NCI-H2081 (cell line): ENCODE results near the gene EHD1.
"Not testable (repeated sequence)": the region's sequence is repeated elsewhere in the genome, so short reads cannot be mapped to it uniquely, and the experiment has no call there.

ENCODE experiments used
- DNase-seq, 2 experiments: peaks; one replicate each; lab custom pipeline; 2025; lab: John Stamatoyannopoulos, UW

EHD1 gene

DNA sequence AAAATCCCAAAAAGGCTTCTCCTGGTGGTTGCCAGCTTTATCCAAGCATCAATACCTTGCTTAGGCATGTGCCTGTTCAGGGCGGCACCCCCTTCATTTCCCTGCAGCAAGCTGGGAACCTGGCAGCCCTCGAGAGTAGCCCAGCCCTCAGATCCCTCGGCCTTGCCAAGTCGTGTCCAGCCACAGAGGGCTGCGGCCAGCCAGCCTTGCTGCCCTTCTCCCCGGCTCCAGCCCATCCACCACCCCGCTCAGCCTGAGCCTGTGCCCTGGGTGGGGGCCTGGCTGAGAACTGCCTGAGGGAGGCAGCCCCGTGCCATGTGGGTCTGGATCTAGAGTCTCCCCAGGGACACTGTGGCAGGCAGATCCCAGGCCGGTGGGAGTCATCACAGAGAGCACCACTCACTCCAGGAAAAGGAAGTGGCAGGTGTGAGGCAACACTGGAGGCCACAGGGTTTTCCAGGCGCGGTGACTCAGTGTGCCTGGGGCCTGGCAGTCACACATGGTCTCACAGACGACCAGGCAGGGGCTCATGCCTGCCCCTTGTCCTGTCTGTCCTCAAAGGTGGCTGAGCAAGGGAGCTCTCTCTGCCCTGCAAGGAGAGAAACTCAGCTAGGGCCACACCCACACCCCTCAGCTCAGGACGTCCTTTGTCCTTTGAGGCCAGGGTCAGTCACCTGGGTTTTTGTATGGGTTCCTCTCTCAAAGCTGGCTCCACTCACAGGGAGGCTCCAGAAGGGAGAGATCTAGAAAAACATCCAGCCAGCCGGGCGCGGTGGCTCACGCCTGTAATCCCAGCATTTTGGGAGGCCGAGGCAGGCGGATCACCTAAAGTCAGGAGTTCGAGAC lies 21.8 kb downstream of the EHD1 start:
- no peak for DNase-seq

GRCh38 chr11:64855596-64856304 lies 22.7 kb downstream of the EHD1 start:
- DNase-seq, result no peak

- DNase-seq, result no peak
These were observed 23.6 kb downstream of the EHD1 start for GRCh38 chr11:64854534-64855502.

DNA sequence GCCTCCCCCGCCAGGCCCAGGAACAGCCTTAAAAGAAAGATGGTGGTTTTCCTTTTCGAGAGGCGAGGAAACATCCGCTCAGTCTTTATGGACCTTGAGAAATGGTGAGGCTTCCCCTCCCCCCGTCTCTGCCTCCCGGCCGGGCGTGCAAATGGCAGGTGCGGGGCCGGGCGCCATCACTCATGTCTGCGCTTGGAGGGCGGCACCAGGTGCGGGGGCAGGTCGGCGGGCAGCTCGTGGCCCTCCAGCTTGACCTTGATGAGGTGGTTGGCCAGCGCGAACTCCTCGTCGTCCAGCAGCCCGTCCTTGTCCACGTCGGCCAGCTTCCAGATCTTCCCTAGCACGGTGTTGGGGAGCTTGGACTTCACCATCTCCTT lies 24.3 kb downstream of the EHD1 start:
- DNase-seq, result no peak

GRCh38 chr11:64853709-64854108 lies 24.7 kb downstream of the EHD1 start:
- DNase-seq, result no peak

DNA sequence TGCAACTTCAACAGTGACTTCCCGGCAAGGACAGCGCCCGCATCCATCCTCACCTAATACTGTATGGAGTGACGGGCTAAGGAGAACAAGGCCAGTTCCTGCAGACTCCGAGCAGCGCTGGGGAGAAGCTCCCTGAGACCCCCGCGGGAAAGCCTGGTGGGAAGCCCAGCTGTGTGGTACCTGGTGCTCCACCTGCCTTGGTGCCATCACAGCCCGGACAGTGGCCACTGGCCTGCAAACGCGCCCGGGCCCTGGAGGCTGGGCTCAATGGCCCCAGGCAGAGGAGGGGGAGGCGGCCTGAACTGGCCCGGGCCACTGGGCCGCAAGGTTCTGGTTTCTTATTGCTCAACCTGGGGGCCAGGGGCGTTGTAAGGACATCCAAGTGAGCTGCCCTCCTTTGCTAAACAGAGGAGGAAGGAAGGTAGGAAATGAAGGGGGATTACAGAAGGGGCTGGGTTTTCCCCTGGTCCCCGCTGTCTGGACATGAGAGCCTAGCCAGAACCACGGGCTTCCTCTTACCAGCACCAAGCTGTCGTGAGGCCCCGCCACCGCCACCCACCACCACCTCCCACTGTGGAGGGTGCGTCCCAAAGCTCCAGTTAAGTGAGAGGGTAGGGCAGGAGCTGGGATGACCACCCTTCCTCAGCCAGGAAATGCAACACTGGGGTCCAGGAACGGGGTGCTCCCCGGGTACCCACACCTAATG lies 25.5 kb downstream of the EHD1 start:
- no peak for DNase-seq

DNA sequence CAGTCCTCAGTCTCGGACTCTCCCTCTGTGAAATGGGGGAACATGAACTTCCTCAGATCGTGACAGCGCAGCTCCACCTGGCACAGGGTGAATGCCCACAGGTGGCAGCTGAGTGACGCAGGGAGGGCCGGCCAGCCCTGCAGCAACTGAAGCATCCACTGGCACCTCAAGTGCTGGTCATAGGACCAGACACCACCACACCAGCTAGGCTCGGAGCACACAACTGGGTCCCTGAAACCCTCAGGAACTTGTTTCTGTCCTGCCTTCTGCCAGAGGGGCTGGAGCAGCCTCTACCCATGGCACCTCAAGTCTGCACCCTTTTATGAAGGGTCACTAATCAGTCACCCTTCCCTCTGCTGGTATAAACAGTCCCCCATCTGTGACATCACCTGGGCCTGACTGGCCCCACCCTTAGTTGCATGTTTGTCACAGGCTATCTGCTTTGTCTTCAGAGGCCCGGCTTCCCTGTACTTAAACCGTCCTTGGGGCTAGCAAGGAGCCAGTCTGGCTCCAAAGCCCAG lies 26.5 kb downstream of the EHD1 start:
- no peak for DNase-seq

DNA sequence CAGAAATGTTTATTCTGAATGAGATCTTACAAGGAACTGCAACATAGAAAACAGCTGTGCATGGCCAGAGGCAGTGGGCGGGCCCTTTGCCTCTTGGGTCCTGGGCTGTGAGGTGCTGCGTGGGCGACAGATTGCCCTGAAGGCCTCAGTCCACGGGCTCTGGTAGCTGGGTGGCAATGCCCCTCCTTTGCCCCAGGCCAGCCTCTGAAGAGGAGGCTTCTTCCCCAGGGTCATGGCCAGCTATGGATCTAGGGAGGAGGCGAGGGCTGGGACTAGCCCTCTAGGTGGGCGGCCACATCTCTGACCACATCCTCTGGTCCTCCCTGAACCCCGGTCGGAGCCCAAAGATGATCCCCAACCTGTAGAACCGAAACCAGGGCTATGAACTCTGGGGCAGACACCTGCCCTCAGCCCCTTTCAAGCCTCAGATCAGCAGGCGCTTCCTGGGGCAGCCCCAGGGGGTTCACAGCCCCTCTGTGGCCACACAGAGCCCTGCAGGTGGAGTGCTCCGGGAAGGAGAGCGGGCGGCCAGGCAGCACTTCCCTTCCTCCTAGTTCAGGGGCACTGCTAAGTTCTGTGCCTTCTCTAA lies 27.3 kb downstream of the EHD1 start:
- no peak for DNase-seq

GRCh38 chr11:64849598-64850356 lies 28.6 kb downstream of the EHD1 start:
- no peak for DNase-seq

GRCh38 chr11:64848826-64849597 lies 29.4 kb downstream of the EHD1 start:
- no peak for DNase-seq

DNA sequence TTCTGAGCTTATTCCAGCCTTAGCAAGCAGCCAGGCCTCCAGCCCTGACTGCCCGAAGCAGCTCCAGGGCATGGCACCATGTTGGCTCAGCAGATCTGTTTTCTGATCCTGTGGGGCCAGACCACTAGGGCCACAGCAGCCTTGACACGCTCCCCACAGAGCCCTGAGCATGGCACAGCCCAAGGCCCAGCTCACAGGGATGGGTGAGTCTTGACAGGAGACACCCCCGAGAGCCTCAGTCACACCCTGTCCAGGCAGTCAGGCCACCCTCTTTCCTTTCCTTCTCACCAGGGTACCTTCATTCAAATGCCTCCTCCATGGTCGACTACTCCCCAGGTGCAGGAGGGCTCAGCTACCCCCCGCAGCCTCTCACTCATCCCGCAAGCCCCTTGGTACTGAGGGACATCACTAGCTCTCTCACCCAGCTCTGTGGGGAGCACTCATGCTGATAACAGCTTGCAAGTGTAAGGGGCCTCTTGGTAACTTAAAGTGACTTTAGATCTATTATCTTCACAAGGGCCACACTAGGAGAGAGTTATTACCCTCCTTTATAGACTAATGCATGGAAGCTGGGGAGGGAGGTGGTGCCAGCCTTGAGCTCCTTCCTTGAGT lies 30.1 kb downstream of the EHD1 start:
- DNase-seq, result no peak

DNA sequence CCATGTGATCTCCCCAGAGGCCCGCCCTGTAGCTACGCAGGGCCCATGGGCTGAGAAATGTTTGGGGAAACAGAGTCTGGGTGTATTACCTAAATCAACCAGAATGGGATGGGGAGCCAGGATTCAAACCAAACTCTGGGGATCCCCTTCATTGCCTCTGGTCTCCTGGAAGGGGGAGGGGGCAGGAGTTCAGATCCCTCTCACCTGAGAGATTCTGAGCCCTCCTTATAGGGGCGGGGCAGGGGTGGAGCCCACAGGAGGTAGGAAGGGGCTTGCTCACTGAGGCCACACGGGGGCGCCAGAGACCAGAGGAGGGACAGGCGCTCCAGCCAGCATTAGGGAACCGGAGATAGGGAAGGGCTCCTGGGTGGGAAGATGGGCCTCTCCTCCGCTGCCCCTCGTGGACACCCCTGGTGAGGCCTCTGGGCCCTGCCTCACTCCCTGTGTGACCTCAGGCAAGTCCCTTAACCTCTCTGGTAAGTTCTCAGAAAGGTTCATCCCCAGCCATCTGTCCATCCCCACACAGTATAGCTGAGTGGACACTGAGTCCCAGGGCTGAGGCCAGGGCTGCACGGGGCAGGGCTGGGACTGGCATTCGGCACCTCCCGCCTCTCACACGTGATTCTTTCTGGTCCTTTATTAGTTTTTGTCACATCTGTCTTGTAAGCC lies 31.3 kb downstream of the EHD1 start:
- DNase-seq, result peak; percentile 86 to 94

- DNase-seq, result not testable (repeated sequence)
These were observed 32.7 kb downstream of the EHD1 start for GRCh38 chr11:64845776-64846129.

DNA sequence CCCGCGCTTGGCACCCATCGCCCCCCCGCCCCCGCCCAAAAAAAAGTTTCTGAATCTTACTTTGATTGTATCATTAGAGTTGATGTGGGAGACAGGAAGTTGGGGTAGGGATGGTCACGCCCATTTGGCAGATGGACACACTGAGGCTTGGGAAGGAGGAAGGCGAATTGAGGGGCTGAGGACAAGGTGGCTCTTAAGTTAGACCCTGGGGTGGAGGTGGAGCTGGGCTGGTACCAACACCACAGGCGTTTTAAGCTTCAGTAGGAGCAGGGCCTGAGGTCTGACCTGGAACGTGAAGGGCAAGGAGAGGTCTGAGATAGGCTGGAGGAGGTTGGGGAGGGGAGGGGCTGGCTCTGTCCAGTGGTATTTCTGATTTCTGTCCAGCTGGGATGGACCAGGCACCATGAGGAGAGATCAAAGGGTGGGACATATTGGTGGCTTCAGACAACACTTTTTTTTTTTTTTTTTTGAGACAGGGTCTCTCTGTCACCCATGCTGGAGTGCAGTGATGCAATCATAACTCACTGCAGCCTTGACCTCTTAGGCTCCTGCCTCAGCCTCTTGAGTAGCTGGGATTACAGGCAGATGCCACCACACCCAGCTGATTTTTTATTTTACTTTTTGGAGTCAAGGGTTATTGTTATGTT lies 33.2 kb downstream of the EHD1 start:
- DNase-seq, result no peak

DNA sequence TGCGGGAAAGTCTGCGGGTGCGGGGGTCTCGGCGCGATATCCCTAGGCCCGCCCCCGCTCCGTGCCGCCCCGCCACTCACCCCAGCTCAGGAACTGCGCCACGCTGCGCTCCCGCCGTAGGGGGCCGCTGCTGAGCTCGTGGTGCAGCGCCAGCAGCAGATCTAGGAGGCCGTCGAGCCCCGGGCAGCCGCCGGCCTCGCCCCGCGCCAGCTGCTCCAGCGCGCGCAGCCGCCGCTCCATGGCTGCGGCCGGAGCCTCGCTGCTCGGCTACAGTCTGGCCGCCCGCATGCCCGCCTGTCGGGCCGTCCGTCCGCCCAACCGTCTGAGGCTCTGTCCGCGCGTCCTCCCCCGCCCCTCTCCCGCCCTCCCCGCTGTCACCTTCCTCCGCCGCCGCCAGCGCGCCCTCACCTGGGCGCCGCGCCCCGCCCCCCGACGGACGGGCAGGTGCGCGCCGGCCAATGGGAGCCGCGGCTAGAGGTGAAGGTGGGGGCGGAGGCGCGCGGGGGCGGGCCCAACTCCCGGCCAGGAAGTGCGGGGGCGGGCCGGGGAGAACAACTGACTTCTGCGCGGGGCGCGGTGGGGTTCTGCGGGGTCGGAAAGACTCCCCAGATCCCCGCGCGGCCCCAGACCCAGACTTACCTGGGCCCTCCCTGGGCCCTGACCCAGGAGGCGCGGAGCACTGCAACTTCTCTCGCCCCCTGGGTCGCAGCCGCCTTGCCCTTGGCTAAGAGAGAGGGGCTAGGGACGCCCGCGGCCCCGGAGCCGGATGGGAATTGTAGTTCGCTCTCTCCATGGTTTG lies 33.9 kb downstream of the EHD1 start, which contains the start of gene CDC42BPG:
TSS of gene CDC42BPG (minus strand) at position 324 of the 799 bp plus-strand sequence. CDS start at position 240, 84 bp downstream.
- peak; percentile 87 to 88 for DNase-seq

- no peak for DNase-seq
These were observed 34.6 kb downstream of the EHD1 start for GRCh38 chr11:64843686-64844329.
